AG09309 (cell line): ENCODE data around the gene REXO1.

Source experiments
- DNase-seq: peaks from one replicate; pipeline ENCODE4 v3.0.0-alpha.2; 2010; ENCODE audit warnings: low read depth
- H3K4me3 ChIP-seq: 2 replicates; pipeline ENCODE4 v1.5.1; 2011; ENCODE audit warnings: mild to moderate bottlenecking, low read depth, low read length, moderate library complexity; ENCODE audit not compliant: control insufficient read depth
- TF ChIP-seq, protein P1 (sequence below): IDR thresholded peaks from 2 replicates; pipeline ENCODE4 v1.5.1; 2011; ENCODE audit warnings: mild to moderate bottlenecking, low read depth, low read length, inconsistent platforms; ENCODE audit not compliant: insufficient read depth, control insufficient read depth; ENCODE audit errors: missing control alignments

Gene REXO1

DNA sequence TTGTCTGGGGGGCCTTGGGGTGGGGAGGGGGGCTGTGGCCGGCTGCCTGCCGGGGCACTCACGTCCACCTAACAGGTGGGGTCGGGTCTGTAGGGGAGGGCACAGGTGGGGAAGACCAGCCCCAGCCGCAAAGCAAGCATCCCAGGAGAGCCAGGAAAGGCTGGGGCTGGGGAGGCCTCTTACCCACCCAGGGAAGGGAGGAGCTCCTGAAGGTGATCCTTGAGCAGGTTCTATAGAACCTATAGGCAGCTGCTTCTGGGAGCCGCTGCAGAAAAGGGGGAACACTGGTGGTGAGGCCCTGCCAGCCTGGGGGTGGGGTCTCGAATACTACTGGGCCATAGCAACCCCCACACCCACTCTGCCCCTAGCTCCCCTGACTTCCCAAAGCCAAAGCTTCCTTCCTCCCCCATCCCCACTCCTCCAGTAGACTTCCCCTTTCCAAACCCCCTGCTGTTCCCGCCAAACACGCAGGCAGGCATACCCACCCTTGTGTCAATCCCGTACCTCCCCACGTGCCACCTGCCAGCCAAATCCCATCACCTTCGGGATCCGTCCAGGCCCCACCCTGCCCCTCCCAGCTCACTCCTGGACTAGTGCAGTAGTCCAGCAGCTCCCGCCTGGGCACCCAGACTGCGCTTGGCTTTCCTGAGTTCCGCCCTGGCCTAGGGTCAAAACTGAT, 9.5 kb upstream of the REXO1 start:
- no peak for DNase-seq
- peak overlapping the region; percentile 18 for H3K4me3 ChIP-seq
- TF ChIP-seq, protein P1, sequence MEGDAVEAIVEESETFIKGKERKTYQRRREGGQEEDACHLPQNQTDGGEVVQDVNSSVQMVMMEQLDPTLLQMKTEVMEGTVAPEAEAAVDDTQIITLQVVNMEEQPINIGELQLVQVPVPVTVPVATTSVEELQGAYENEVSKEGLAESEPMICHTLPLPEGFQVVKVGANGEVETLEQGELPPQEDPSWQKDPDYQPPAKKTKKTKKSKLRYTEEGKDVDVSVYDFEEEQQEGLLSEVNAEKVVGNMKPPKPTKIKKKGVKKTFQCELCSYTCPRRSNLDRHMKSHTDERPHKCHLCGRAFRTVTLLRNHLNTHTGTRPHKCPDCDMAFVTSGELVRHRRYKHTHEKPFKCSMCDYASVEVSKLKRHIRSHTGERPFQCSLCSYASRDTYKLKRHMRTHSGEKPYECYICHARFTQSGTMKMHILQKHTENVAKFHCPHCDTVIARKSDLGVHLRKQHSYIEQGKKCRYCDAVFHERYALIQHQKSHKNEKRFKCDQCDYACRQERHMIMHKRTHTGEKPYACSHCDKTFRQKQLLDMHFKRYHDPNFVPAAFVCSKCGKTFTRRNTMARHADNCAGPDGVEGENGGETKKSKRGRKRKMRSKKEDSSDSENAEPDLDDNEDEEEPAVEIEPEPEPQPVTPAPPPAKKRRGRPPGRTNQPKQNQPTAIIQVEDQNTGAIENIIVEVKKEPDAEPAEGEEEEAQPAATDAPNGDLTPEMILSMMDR: no peak

DNA sequence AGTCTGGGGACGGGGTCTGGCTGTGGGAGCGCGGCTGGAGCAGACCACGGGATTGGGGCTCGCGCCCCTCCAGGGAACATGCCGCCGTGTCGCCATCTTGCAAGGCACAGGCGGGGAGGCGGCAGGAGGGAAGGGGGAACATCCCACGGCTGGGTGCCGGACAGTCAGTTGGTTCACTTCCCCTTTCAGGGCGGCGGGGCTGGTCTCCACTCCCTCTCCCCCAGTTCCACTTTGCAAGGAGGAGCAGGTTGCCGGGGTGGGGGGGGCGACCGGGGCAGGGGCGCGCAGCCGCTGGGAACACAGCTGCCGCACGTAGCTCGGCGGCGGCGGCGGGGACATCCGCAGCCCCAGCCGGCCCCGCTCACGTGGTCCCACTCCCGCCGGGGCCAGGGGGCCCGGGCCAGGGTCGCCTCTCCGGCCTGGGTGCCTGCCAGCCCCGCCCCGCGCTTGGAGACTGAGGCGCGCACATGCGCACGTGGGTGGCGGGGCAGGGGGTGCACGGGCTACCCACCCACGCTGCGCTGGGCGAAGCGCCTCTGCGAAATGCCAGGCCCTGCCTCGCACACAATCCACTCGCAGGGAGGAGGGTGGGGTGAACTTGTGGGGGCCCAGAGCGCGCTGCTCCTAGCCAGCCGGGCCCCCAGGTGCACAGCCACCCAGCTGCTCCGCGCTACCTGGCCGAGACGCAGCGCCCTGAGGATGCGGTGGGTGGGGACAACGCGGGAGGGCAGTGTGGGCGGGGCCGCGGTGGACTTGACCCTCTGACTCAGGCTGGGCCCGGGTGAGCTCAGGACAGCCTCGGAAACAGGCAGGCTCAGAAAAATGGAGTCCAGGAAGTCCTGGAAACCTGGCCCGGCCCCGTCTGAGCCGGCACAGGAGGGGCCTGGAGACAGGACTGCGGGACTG, 8.7 kb upstream of the REXO1 start:
- TF ChIP-seq, protein P1: no peak
- H3K4me3 ChIP-seq: peak overlapping the region; percentile 20
- no peak for DNase-seq

DNA sequence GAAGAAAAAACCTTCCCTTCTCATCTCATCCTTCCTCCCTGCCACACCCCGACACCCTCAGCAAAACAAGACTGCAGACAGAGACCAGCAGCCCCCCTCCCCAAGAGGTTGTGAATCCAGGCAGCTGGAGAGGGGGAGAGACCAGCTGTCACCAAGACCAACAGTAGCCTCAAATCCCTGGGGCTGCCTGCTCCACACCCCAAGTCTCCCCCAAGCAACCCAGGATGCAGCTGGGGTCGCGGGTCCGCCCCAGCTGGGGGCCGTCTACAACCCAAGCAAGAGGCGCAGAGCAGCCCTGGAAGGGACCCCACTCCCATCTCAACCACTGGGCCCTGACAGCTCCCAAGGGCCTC, 8.0 kb upstream of the REXO1 start:
- TF ChIP-seq, protein P1: no peak
- DNase-seq: no peak
- H3K4me3 ChIP-seq: no peak overlapping the region

DNA sequence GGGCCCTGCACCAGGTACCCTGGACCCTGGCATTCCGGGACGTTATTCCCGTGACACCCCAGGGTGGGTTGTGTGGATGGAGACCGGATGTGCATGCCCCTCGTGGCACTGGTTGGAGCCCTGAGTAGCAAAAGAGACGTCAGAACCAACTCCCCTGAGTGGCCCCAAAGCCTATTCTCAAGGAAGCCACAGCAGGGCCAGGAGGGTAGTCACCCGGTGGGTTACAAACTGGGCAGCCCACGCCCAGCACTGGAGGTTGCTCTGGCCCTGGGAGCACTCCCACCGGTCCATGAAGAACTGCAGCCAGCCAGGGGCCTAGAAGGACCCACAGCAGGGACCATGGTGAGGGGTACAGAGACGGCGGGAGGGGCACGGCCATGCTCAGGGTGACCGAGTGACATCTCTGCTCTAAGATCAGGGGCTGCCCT, 7.6 kb upstream of the REXO1 start:
- H3K4me3 ChIP-seq: no peak overlapping the region
- TF ChIP-seq, protein P1: no peak
- DNase-seq: no peak

DNA sequence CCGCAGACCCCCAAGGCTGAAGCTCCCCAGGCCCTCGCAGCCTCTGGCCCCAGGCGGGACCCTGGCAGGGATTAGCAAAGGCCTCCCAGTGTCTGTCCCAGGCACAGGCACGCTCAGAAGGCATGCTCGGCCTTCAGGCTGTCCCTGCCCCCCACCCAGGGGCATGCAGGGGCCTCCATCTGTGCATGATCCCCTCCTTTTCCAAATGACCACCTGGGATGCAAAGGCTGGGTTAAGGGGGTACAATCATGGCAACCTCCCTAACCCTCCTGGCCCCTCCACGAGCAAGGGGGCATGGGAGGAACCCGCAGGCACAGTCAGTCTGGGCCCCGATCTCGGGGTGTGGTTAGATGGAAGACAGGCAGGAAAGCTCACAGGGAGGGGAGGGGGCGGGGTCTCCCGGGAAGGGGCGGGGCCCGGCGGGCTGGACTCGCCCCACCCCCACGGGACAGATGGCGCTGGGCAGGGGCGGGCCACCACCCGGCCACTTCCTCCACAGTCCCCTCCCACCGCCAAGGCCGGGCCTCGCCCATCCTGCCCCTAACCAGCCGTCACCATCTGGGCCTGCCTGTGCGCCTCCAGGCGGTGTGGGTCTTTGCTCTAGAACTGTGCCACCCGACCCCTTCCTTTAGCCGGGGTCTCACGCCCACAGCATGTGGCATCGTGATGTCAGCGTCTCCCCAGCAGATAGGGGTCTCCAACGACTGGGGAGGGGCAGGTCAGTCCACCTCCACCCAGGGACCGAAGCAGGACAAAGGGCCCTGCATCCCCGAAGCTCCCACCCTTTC, 7.0 kb upstream of the REXO1 start:
- TF ChIP-seq, protein P1: no peak
- DNase-seq: no peak
- no peak overlapping the region for H3K4me3 ChIP-seq

DNA sequence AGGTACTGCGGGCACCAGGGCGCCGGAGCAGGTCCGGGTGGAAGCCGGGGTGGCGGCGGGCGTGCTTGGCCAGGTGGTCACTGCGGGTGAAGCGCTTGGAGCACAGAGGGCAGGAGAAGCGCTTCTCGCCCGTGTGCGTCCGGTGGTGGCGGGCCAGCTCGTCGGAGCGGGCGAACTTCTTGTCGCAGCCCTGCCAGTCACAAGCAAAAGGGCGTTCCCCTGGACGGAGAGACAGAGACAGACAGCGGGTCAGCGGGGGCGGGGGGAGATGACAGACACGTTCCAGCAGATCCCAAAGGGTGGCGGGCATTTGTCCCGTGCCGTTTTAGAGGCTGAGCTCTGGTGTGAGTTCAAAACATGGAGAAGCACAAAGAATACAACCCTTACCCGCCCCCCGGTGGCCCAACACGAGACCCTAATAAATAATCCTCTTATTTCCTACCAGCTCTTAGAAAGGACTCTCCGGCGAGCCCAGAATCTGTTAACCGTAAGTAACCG, 6.3 kb upstream of the REXO1 start:
- TF ChIP-seq, protein P1: no peak
- DNase-seq: no peak
- no peak overlapping the region for H3K4me3 ChIP-seq
